IPS-NIHi11 (cell line): Measurements from ENCODE around the gene TRMT44.

Experiments
- DNase-seq: peaks from one replicate; pipeline ENCODE4 v3.0.0; 2012; ENCODE audit warnings: mixed read lengths, low spot score

The TRMT44 gene, protein sequence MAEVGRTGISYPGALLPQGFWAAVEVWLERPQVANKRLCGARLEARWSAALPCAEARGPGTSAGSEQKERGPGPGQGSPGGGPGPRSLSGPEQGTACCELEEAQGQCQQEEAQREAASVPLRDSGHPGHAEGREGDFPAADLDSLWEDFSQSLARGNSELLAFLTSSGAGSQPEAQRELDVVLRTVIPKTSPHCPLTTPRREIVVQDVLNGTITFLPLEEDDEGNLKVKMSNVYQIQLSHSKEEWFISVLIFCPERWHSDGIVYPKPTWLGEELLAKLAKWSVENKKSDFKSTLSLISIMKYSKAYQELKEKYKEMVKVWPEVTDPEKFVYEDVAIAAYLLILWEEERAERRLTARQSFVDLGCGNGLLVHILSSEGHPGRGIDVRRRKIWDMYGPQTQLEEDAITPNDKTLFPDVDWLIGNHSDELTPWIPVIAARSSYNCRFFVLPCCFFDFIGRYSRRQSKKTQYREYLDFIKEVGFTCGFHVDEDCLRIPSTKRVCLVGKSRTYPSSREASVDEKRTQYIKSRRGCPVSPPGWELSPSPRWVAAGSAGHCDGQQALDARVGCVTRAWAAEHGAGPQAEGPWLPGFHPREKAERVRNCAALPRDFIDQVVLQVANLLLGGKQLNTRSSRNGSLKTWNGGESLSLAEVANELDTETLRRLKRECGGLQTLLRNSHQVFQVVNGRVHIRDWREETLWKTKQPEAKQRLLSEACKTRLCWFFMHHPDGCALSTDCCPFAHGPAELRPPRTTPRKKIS

DNA sequence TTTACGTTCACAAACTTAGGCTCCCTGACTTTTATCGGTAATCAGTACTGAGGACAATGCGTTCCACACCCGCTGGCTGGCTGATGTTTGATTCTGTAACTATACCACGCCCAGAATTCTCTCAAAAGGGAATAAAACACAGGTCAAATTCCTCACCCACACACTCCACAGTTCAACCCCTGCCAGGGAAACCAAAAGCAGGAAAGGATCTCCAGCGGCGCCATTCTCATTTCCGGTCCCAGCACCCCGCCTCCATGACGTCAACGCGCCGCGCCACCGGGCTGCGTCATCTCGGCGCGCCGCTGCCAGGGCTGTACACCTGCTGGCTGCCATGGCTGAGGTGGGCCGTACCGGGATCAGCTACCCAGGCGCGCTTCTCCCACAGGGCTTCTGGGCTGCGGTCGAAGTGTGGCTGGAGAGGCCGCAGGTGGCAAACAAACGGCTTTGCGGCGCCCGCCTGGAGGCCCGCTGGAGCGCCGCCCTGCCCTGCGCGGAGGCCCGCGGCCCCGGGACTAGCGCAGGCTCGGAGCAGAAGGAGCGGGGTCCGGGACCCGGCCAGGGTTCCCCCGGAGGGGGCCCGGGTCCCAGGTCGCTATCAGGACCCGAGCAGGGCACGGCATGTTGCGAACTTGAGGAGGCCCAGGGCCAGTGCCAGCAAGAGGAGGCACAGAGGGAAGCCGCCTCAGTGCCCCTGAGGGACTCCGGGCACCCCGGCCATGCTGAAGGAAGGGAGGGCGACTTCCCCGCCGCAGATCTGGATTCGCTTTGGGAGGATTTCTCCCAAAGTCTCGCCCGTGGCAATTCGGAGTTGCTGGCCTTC lies at the start of gene TRMT44, which contains the start of gene ACOX3:
Gene TRMT44 (plus strand): TSS at position 286 of the 820 bp plus-strand sequence. CDS start 46 bp downstream, at position 332.
Gene ACOX3 (minus strand): TSS at position 232 of the 820 bp plus-strand sequence. CDS start 24,202 bp downstream, outside the sequence.
- peak; percentile 94 for DNase-seq

DNA sequence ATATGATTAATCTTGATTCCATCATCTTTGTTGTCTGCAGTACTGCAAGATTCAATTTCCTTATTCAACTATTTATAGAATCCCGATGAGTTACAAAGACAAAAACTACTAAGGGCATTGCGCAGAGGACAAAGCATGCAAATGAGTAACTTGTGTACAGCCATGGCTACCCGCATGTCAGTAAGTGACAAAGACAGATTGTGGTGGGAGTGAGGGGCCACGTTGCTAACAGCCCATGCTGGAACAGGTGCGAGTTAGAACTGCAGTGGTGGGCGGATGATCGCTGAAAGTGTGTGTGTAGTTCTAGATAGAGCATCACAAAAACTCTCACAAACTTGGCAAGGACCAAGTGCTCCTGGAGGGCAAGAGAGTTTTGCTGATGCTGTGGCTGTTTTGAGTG lies 49.5 kb upstream of the TRMT44 start:
- no peak for DNase-seq

- DNase-seq = no peak
Measured at GRCh38 chr4:8391972-8392371, 48.6 kb upstream of the TRMT44 start.

DNA sequence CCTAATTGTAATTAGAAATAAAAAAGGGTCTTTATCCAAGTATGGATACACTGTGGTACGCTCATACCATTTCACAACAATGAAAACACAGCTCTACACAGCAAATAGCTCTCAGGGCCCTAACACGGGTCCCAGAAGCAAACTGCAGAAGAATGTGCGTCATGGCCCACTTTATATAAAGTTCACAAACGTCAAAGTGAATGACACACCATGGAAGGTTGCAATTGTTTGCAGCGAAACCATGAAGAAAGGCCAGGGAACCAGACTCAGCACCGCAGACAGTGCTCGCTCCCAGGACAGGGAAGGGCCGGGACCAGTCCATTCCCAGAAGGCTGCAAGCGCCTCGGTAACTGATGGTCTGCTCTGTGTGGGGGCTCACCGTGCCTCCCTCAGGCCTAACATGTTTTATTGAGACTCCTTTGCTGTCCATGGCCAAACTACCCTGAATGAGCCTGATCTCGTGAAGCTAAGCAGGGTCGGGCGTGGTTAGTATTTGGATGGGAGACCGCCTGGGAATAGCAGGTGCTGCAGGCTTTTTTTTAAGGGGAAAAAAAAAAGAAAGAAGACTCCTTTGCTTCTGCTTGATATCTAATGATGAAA lies 47.9 kb upstream of the TRMT44 start:
- no peak for DNase-seq

DNA sequence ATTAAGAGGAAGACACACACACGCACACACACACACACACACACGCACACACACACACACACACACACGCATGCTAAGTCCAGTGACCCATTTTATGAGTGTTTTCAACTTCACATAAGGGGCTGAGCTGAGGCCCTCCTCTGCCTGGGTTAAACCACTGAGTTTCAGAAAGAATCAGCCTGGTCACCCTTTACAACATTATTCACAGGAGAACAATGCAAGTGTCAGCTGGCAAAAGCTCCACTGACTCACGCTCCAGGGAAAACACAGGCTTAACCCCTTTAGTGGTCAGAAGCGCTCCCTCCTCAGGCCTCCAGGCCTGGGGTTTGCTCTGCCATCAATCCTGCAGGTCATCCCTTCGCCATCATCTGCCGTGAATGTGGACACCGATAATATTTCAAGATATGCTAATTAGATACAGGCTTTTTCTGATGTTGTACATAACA lies 47.0 kb upstream of the TRMT44 start:
- DNase-seq = peak; percentile 53

- no peak for DNase-seq
Measured at GRCh38 chr4:8394061-8394519, 46.5 kb upstream of the TRMT44 start.

GRCh38 chr4:8394806-8395205 lies 45.8 kb upstream of the TRMT44 start:
- no peak for DNase-seq

DNA sequence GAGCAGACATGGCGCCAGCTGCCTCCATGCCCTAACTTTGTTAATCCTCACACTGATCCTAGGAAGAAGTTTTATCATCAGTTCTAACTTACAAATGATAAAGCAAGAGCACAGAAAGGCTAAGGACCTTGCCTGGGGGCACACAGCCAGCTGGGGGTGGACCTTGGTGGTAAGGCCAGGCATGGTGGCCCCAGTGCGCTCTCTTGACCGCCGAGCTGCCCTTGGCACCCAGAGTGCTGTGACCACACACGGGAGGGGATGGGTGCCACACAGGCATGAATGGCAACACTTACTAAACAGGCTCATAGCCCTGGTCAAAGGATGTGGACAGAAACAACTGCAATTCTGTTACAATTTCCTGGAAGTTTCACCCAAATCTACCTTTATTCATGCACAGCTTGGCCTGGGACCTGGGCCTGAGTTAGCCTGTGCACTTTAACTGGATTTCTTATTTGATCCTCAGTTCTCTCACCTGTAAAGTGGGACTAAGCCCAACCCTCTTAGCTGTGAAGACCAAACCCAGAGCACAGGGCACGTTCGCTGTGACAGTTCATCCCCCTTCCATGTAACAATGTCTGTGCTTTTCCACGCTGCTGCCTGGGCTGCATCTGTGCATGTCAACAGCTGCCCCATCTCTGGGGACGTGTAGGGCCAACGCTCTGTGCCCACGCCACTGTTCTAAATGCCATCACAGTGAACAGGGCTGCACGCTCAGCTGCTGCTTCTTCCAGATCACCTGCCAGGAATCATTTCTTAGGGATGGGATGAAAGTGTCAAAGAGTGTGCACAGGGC lies 44.9 kb upstream of the TRMT44 start:
- no peak for DNase-seq

GRCh38 chr4:8396762-8397406 lies 43.7 kb upstream of the TRMT44 start:
- DNase-seq = no peak

- DNase-seq = no peak
Measured at GRCh38 chr4:8398347-8398746, 42.2 kb upstream of the TRMT44 start.

- DNase-seq = no peak
Measured at GRCh38 chr4:8399298-8399697, 41.3 kb upstream of the TRMT44 start.

- no peak for DNase-seq
Measured at GRCh38 chr4:8400632-8401325, 39.8 kb upstream of the TRMT44 start.

DNA sequence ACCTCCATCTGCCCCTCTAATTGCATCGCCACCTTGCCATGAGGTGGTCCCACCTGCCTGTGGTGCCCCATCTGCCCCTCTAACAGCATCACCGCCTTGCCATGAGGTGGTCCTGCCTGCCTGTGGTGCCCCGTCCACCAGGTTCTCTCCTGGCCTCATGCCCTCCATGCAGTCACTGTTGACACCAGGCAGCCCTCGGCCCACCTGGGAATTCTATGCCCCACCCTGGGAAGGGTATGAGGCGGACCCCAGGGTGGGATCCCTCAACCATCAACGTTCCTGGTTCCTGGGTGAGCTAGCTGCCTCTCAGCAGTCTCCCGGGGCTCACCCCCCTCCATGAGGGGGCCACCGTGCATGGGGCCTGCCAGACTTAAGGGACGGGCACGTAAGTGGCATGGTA lies 38.9 kb upstream of the TRMT44 start:
- no peak for DNase-seq

DNA sequence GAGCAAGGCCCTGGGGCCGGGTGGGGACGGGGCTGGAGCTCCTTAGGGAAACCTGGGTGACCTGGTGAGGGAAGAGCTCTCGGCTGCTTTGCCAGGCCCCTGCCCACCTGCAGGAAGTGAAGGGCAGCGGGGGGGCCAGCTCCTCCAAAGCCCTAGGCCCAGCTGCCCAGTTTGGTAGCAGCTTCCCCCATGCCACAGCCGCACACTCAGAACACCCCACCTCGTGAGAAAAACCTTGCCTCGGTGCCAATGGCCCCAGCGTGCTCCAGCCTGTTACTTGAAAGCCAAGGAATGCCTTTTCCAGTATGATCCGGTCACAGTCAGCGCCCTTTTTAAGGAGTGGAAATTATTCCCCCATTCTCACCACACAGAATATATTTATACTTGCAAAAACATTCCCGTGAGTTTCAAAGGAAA lies 38.4 kb upstream of the TRMT44 start:
- DNase-seq = no peak

DNA sequence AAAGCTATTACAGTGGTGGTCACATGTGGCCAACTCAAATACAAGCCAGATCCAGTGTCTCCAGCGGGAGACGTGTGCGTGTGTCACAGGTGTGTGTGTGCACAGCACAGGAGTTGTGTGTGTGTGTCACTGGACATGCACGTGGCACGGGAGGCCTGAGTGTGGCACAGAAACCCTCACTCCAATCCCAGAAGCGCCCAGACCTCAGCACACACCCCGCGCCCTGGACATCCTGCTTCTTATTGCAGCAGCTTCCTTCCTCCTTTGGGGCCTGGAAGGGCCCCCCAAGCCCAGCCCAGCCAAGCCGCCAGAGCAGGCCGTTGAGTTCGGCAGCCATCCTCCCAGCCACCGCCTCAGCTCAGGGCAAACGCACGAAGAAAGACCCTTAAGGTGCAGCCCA lies 37.9 kb upstream of the TRMT44 start:
- DNase-seq = no peak

DNA sequence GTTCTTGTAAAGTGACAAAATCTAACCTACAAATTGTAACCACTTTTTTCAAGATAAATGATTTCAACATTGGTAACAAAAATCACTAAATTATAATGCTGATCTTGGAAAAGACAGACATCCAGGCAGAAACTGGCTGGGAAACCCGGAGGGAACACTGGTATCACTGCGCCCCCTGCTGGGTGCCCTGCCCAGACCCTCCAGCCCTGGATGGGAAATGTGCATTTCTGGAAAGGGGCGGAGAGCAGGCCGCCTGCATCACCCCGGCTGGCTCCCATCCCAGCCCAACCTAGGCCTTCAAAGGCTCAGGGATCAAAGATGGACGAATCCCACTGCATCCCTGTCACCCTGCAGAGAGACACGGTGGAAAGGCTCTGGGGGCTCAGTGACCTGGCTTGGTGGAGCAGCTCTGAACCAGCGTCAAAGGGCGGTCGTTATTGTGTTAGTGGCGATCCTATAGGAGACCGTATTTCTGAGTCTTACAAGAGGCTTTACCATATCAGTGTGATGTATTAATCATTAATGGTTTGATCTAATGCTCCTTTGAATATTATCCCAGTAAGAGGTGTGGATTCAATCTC lies 37.3 kb upstream of the TRMT44 start:
- DNase-seq = peak; percentile 96

DNA sequence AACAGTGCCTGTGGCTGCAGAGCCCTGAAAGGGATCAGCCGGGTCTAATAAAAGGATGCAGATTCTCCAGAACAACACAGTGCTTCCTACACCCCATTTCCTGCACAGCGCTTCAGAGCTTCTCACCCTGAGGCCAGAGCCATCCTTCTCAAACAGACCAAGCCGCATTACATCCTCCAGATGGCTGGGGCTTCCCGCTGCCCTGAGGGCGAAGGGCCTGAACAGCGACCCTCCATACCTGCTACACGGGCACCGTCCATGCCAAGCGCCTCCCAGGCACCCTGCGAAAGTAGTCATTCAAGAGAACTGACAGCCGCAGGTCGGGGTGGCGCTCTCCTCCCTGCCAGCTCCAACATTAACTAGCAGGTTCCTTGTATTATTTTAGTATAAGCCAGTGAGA lies 36.6 kb upstream of the TRMT44 start:
- DNase-seq = no peak

- DNase-seq = no peak
Measured at GRCh38 chr4:8404791-8405515, 35.6 kb upstream of the TRMT44 start.

- no peak for DNase-seq
Measured at GRCh38 chr4:8405516-8405875, 35.1 kb upstream of the TRMT44 start.
